Activated CD4-positive, CD25-positive, alpha-beta regulatory T cell treated with anti-CD3 and anti-CD28 coated beads, Interleukin-2, amount 50 U/mL, for 24 hours (primary cell): ENCODE results near the gene NXPE2.
"Not testable (repeated sequence)": the region's sequence is repeated elsewhere in the genome, so short reads cannot be mapped to it uniquely, and the experiment has no call there.

Source experiments
- ATAC-seq, 2 donors: fragments of 150-1000 bp; cut with Tn5 transposase; one replicate each; pipeline ENCODE4 v1.10.0; 2021; ENCODE audit warnings: mild to moderate bottlenecking in 1 of 2, moderate library complexity in 1 of 2

The NXPE2 gene

GRCh38 chr11:114678125-114679036, at the start of gene NXPE2:
TSS of gene NXPE2 (plus strand) at chr11:114678527. CDS start at chr11:114678576, 49 bp downstream.
- ATAC-seq: no peak

DNA sequence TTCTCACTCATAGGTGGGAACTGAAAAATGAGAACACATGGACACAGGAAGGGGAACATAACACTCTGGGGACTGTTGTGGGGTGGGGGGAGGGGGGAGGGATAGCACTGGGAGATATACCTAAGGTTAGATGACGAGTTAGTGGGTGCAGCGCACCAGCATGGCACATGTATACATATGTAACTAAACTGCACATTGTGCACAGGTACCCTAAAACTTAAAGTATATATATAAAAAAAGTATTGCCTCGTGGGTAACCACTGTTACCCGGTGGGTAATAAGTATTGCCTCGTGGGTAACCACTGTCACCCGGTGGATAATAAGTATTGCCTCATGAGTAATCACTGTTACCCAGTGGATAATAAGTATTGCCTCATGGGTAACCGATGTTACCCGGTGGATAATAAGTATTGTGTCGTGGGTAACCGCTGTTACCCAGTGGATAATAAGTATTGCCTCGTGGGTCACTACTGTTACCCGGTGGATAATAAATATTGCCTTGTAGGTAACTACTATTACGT, 46.8 kb upstream of the NXPE2 start:
- not testable (repeated sequence) for ATAC-seq

DNA sequence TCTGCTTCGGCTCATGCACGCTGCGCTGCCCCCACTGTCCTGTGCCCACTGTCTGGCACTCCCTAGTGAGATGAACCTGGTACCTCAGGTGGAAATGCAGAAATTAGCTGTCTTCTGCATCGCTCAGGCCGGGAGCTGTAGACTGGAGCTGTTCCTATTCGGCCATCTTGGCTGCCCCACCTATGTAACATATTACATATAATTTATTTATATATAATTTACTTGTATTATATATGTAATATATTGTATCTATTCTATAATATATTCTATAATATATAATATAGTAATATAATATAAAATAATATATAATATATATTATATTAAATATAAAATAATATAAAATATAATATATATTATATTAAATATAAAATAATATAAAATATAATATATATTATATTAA, 38.9 kb upstream of the NXPE2 start:
- not testable (repeated sequence) for ATAC-seq

DNA sequence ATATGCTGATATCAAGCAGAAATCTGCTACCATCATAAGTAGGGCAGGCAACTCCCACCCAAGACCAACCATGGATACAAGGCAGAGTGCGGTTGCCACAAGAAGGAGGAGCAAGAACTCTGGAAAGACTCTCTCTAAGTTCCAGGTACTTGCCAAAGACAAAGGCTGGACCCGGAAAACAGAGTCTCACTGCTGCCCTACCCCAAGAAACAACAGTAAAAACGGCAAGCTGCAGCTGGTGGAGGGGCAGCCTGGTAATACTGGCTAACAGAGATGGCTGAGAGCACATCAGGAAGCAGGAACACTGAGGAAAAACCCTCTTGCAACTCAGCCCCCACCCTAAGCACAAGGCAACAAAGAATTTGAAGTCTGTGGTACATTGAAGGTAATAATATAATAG, 27.7 kb upstream of the NXPE2 start:
- ATAC-seq: no peak

DNA sequence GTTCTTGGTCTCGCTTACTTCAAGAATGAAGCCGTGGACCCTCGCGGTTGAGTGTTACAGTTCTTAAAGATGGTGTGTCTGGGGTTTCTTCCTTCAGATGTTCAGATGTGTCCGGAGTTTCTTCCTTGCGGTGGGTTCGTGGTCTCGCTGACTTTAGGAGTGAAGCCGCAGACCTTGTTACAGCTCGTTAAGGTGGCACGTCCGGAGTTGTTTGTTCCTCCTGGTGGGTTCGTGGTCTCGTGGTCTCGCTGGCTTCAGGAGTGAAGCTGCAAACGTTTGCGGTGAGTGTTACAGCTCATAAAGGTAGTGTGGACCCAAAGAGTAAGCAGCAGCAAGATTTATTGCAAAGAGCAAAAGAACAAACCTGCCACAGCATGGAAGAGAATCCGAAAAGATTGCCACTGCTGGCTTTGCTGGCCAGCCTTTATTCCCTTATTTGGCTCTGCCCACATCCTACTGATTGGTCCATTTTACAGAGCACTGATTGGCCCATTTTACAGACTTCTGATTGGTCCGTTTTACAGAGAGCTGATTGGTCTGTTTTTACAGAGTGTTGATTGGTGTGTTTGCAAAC, 27.1 kb upstream of the NXPE2 start:
- ATAC-seq: no peak

GRCh38 chr11:114653148-114653547, 25.2 kb upstream of the NXPE2 start:
- no peak for ATAC-seq

- ATAC-seq: no peak
Observed at GRCh38 chr11:114664641-114665040, 13.7 kb upstream of the NXPE2 start.

- ATAC-seq: no peak
Observed at GRCh38 chr11:114666760-114667159, 11.6 kb upstream of the NXPE2 start.

GRCh38 chr11:114668109-114668508, 10.2 kb upstream of the NXPE2 start:
- ATAC-seq: no peak

- no peak for ATAC-seq
Observed at GRCh38 chr11:114673661-114674060, 4.7 kb upstream of the NXPE2 start.

DNA sequence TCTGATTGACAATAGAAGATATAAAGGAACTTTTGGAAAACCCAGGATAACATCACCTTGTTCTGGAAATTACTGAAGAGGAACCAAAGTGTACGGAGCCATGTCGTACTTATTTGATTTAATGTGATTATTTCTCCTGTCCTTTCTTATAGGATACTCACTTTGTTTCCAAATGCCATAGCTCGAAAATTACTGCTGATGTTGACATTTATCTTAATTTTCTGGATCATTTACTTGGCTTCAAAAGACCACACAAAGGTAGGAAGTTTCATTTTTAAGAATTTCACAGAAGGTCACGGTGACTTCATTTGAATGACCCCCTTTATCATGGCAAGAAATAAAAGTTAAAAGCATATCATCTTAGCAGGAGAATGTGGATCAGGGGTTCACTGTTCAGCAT, 1.2 kb downstream of the NXPE2 start:
- ATAC-seq: no peak

DNA sequence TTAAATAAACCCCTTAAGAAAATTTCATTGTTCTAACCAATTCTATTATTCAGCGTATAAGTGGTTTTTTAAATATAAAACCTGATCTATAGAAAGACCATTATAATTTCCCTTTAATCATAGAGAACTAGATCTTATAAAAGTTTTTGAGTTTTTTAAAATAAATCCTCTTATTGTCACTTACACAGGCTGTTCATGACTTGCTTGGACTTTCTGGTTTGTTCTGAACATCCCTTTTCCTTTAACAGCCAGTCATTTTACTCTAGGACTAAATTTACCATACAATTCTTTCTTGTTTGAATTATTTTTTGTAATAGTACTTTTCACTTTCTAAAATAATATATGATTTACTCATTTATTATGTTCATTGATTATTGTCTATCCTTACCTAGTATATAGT, 4.7 kb downstream of the NXPE2 start:
- no peak for ATAC-seq

DNA sequence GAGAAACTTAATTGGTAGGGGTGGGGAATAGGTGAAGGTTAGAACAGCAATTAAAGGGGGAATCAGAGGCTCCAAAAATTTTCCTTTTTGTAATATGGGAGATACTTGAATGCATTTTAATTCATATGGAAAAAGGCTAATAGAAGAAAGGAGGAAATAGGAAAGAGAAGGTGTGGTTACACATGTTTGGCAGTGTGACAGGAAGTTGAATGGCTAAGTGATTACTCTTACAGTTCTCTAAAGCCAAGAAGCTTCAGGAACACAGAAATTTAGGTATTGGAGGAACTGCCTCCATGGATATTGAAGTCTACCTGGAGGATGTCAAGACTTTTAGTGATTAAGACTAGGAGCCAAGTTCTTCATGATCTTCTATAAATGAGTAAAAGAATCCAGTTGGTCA, 6.3 kb downstream of the NXPE2 start:
- no peak for ATAC-seq

- no peak for ATAC-seq
Observed at GRCh38 chr11:114685097-114685496, 6.8 kb downstream of the NXPE2 start.

DNA sequence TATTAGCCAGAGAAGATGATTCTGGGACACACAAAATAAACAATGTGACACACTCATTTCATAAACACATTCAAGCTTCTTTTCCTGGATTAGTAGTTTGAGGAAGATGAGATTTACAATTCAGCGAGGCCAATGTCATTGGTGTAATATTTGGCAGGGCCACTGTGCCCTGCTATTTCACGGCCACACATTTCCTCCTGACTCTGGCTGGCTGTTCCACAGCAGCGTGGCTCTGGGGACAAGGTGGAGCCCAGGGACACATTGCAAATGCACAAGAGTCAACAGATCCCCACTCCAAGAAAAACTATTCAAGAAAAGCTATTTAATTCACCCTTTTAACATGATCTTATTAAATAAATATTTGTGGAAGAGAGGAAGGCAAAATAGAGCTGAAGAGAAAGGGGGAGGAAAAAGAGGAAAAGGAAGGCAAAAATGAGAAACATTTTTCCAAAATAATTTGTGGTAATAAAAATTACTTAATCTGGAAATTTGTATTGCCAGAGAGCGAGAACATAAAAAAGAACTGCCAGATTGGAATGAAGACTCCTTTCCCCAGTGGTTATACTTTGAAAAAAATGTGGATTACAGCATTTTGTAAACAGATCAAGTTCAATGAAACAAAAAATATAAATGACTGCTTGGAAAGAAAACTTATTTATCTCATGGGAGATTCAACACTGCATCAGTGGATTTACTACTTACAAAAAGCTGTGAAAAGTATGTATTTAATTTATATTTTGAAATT, 27.1 kb downstream of the NXPE2 start:
- no peak for ATAC-seq

DNA sequence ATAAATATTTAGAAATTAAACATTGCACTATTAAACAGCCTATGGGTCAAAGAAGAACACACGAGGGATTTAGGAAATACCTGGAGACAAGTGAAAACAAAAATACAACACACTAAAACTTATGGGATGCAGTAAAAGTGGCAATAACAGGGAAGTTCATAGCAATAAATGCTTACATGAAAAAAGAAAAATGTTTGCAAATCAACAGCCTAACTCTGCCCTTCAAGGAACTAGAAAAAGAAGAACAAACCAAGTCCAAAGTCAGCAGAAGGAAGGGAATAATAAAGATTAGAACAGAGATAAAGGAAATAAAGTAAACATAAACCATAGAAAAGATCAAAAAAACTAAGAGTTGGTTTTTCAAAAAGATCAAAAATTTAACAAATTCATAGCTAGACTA, 31.6 kb downstream of the NXPE2 start:
- ATAC-seq: no peak

- ATAC-seq: no peak
Observed at GRCh38 chr11:114713756-114714155, 35.4 kb downstream of the NXPE2 start.

DNA sequence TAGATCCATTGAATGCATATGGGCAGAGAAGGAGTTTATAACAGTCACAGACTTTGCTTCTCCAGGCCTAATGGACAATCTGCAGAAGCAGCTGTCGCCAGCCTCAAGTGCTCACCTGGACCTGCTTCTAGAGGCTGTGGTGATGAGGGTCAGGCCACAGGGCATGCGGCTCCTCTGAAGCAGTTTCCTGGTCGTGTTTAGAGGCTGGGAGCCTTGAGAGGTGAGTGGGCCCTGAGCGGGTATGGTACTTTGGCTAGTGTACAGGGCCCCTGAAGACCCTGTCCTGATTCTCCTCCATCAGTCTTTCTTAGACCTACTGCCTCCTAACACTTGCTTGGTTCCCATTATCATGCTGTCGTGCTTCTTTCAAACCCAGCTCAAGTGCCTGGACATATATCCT, 41.2 kb downstream of the NXPE2 start:
- ATAC-seq: no peak

GRCh38 chr11:114724916-114725524, 46.7 kb downstream of the NXPE2 start:
- no peak for ATAC-seq

DNA sequence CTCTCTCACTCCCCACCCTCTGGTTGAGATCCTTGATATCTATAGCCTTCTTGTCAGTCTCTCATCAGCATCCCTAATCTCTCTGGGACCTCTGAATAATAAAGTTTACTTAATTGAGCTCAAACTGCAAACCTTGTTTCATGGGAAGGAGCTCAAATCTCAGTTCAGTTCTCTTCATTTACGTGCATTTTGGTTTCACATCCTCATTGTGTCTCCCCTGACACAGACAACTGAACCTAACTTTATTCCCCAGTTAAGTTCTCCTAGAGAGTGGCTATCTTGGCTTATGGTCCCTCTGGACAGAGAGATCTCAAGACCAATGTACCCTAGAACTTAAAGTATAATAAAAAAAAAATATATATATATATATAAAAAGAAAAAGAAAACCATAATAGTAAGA, 47.3 kb downstream of the NXPE2 start:
- no peak for ATAC-seq

DNA sequence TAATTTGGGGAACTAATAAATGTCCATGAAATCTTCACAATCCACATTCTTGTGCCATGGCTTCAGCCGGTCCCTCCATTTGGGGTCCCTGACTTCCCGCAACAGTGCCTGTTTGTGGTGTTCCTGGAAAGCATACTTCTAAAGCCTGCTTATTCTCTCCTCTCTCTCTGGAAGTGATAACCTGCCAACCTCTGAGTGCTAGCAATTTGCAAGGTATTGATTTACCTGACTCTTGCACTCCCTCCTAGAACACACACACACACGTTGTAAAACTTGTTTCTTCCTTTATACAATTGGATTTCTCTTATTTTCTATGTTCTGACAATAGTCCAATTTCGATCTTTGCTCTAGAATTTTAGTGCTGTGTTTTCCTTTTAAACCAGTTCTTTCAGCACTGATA, 58.5 kb downstream of the NXPE2 start:
- no peak for ATAC-seq

GRCh38 chr11:114738954-114739353, 60.6 kb downstream of the NXPE2 start:
- no peak for ATAC-seq

GRCh38 chr11:114745150-114745671, 66.9 kb downstream of the NXPE2 start:
- ATAC-seq: no peak
